ENCODE data around the gene MPPE1. TPM values are rescaled to one million over a fixed set of nuclear protein-coding genes. Genes with fewer than 3 reads are reported as not detected.

MPPE1 gene
- total and polyA plus RNA-seq, 9 of the 15 experiments (the other 6 are each of a cell fraction or from before 2014, with no cell fraction given) = 10.7 to 19.5 (median 13.3) TPM

DNA sequence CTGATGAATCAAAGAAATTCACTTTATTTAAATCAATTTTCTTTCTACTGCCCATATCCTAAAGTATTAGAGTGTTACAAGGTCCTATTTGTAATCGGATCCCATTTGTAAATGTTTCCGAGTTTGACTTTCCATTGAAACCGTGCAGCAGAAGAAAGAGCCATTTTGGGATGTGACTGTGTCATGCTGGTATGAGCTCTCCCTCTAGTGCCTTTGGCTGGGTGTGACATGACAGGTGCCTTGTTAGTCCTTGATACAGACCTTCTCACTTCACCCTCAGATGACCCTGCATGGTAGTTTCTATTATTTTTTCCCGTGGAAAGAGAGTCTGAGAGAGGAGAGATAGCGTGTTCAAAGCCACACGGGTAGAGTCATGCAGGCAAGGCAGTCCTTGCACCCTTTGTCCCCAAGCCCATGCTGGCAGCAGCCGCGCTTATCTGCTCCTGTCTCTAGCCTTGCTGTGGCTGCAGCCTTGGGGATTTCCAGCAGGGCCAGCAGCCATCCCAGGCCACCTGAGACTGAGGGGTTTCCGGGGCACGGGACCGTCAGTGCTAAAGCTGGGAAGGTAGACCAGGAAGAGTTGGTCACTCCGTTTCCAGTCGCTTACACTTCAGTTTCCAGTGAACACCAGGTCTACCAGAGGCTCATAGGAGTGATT is 35.5 kb downstream of the MPPE1 start (continued):
- no peak for TF ChIP-seq CHD4 (IDR thresholded peaks at IDR 0.05; ENCODE audit: insufficient read depth, insufficient replicate concordance, low read depth, low read length, poor library complexity, severe bottlenecking)

DNA sequence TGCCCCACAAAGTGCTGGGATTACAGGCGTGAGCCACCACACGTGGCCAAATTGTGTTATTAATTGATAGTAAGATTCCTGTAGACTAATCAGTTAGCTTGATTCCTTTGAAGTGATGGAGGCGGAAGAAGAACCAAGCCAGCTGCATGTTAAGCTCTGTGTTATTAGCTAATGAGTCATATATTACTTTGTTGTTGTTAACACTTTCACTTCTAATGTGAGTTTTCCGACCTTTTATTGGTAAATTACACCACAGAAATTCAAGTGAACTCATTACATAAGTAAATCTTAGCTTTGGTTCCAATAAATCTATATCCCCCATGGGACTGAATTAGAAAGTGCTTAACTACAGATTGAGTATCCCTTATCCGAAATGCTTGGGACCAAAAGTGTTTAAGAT is 36.6 kb downstream of the MPPE1 start:
- ChIA-PET CTCF (ENCODE audit: low intra/inter-chr PET ratio) (interaction anchor here (2.3 kb wide), 1 partner anchor 139 kb away, joined by 22 read pairs; no protein-coding TSS in a partner anchor), POLR2A (no interaction called here)
- no peak overlapping the region for H3K4me2 ChIP-seq (ENCODE audit: insufficient read depth, low read length)
- H3K36me3 ChIP-seq (ENCODE audit: control insufficient read depth, insufficient read depth, low read length) = no peaks in the 10 kb centered on the region
- ATAC-seq = no peak
- no peak overlapping the region for H3K4me3 ChIP-seq
- peaks cover 0 to 17% of the 10 kb centered on the region in 2 experiments; a peak in 4 of 5 replicates for H3K27me3 ChIP-seq (ENCODE audit: control insufficient read depth in 2 of 2, insufficient read depth in 2 of 2, low read length in 2 of 2)
- in situ Hi-C loops (cut with MboI) = no loop called here
- no peaks in the 10 kb centered on the region for H3K79me2 ChIP-seq (ENCODE audit: control insufficient read depth, insufficient read depth, low read length)
- H3K9ac ChIP-seq (ENCODE audit: insufficient read depth in 1 of 2, low read depth in 2 of 2, low read length in 2 of 2) = no peak overlapping the region
- intact Hi-C loops (cut with micrococcal nuclease) = loop anchor here (5.0 kb wide), 1 partner anchor 214 kb away; no protein-coding TSS in a partner anchor
- H4K20me1 ChIP-seq (replicated peaks; ENCODE audit: control insufficient read depth, insufficient read depth, low read length) = no peaks in the 10 kb centered on the region
- no peaks in the 10 kb centered on the region for H3K9me1 ChIP-seq (ENCODE audit: control insufficient read depth, insufficient read depth, low read length)
- no TSS peak for BruUV-seq (replicated peaks)
- no peak overlapping the region for H3K27ac ChIP-seq (ENCODE audit: extremely low read depth, low read depth, low read length)
- FAIRE-seq = no peak
- peaks cover 0 to 5% of the 10 kb centered on the region in 2 experiments; a peak in 3 of 5 replicates for H3K4me1 ChIP-seq (replicated peaks in 1 of 2; ENCODE audit: control insufficient read depth in 2 of 2, insufficient read depth in 2 of 2, low read length in 2 of 2)
- H3K9me3 ChIP-seq (replicated peaks; ENCODE audit: control insufficient read depth, insufficient read depth, low read depth, low read length) = no peaks in the 10 kb centered on the region; the same call in 1 of the 2 replicates
- no peak overlapping the region for H2AFZ ChIP-seq (ENCODE audit: low read depth, low read length)
- WGBS (ENCODE audit: insufficient coverage, low coverage, missing lambda C conversion rate) = 7% methylated on average over 5 of the region's 5 CpGs
- DNase-seq (ENCODE audit: extremely low read depth in 1 of 4, low spot score in 3 of 4) = no peak
- TF ChIP-seq TARDBP (IDR thresholded peaks at IDR 0.05) (no peak), TAF9B (IDR thresholded peaks at IDR 0.05; ENCODE audit: partially characterized antibody) (no peak), POLR2AphosphoS2 (IDR thresholded peaks at IDR 0.05; ENCODE audit: low read length) (no peak), DPF2 (IDR thresholded peaks at IDR 0.05) (no peak), ZC3H11A (IDR thresholded peaks at IDR 0.05; ENCODE audit: low read depth, low read length) (no peak), HDAC1 (IDR thresholded peaks at IDR 0.05) (no peak)
- TF ChIP-seq, protein P1, sequence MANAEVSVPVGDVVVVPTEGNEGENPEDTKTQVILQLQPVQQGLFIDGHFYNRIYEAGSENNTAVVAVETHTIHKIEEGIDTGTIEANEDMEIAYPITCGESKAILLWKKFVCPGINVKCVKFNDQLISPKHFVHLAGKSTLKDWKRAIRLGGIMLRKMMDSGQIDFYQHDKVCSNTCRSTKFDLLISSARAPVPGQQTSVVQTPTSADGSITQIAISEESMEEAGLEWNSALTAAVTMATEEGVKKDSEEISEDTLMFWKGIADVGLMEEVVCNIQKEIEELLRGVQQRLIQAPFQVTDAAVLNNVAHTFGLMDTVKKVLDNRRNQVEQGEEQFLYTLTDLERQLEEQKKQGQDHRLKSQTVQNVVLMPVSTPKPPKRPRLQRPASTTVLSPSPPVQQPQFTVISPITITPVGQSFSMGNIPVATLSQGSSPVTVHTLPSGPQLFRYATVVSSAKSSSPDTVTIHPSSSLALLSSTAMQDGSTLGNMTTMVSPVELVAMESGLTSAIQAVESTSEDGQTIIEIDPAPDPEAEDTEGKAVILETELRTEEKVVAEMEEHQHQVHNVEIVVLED (CRISPR knock-in tag; IDR thresholded peaks at IDR 0.05) = no peak
- TF ChIP-seq, protein P2, sequence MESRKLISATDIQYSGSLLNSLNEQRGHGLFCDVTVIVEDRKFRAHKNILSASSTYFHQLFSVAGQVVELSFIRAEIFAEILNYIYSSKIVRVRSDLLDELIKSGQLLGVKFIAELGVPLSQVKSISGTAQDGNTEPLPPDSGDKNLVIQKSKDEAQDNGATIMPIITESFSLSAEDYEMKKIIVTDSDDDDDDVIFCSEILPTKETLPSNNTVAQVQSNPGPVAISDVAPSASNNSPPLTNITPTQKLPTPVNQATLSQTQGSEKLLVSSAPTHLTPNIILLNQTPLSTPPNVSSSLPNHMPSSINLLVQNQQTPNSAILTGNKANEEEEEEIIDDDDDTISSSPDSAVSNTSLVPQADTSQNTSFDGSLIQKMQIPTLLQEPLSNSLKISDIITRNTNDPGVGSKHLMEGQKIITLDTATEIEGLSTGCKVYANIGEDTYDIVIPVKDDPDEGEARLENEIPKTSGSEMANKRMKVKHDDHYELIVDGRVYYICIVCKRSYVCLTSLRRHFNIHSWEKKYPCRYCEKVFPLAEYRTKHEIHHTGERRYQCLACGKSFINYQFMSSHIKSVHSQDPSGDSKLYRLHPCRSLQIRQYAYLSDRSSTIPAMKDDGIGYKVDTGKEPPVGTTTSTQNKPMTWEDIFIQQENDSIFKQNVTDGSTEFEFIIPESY (CRISPR knock-in tag; IDR thresholded peaks at IDR 0.05) = no peak
- TF ChIP-seq, protein P3, sequence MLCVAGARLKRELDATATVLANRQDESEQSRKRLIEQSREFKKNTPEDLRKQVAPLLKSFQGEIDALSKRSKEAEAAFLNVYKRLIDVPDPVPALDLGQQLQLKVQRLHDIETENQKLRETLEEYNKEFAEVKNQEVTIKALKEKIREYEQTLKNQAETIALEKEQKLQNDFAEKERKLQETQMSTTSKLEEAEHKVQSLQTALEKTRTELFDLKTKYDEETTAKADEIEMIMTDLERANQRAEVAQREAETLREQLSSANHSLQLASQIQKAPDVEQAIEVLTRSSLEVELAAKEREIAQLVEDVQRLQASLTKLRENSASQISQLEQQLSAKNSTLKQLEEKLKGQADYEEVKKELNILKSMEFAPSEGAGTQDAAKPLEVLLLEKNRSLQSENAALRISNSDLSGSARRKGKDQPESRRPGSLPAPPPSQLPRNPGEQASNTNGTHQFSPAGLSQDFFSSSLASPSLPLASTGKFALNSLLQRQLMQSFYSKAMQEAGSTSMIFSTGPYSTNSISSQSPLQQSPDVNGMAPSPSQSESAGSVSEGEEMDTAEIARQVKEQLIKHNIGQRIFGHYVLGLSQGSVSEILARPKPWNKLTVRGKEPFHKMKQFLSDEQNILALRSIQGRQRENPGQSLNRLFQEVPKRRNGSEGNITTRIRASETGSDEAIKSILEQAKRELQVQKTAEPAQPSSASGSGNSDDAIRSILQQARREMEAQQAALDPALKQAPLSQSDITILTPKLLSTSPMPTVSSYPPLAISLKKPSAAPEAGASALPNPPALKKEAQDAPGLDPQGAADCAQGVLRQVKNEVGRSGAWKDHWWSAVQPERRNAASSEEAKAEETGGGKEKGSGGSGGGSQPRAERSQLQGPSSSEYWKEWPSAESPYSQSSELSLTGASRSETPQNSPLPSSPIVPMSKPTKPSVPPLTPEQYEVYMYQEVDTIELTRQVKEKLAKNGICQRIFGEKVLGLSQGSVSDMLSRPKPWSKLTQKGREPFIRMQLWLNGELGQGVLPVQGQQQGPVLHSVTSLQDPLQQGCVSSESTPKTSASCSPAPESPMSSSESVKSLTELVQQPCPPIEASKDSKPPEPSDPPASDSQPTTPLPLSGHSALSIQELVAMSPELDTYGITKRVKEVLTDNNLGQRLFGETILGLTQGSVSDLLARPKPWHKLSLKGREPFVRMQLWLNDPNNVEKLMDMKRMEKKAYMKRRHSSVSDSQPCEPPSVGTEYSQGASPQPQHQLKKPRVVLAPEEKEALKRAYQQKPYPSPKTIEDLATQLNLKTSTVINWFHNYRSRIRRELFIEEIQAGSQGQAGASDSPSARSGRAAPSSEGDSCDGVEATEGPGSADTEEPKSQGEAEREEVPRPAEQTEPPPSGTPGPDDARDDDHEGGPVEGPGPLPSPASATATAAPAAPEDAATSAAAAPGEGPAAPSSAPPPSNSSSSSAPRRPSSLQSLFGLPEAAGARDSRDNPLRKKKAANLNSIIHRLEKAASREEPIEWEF (CRISPR knock-in tag; IDR thresholded peaks at IDR 0.05) = no peak
